Fibroblast of skin of right biceps (primary cell): ENCODE measurements around the gene ABCC10.
"Not testable (repeated sequence)": the region's sequence is repeated elsewhere in the genome, so short reads cannot be mapped to it uniquely, and the experiment has no call there.

Experiments
- DNase-seq: peaks from one replicate; pipeline ENCODE4 v3.0.0-alpha.2; 2013

Gene ABCC10

DNA sequence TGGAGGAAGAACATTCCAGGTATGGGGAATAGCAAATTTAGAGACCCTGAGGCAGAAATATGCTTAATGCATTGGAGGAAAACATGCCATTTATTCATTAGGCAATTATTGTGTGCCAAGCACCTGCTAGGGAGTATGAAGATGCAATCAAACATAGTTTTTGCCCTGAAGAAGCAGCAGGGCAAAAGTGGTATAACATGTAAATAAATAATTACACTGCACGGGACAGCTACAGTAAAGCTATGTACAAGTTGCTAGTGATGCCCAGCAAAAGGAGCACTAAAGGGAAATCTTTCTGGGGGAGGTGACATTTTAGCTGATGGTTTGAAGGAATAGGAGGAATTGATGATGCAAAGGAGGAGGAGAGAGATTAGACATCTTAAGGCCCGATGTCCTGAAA is 49.4 kb downstream of the ABCC10 start:
- DNase-seq, result no peak

DNA sequence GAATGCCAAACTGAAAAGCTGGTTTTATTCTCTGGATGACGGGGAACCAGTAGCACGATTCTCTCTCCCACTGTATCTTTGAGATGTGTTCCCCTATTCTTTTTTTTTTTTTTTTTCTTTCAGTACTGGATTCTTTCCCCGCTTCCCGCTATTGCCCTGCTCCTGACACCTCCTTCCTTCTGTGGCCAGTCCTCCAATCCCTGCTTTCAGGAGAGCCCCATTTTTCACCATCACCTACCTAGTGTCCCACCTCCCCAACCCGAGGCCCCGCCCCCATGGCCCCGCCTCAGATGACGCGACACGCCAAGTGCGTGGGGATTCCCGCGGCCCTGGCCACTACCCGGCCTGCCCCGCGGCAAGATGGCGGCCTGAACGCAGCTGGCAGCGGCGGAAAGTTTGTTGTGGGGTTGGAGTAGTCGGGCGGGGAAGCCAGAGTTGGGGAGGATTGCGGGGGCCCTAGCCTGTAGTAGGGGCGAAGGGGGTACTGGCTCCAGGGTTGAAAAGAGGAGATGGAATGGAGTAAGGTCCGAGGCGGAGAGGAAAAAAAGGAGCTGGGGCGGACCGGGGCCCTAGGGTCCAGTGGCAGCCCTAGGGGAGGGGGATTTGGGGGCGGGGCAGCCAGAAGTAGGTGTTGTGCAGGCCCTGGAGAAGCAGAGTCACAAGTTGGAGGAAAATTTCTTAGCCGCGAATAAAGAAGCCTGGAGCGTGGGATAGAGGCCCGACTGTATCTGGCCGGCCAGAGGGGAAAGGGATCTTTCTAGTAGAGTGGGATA is 50.1 kb downstream of the ABCC10 start, which contains the start of gene TJAP1:
Gene TJAP1 (plus strand): TSS at position 336 of the 773 bp plus-strand sequence. CDS start 21,432 bp downstream, outside the sequence.
- peak; percentile 87 for DNase-seq

DNA sequence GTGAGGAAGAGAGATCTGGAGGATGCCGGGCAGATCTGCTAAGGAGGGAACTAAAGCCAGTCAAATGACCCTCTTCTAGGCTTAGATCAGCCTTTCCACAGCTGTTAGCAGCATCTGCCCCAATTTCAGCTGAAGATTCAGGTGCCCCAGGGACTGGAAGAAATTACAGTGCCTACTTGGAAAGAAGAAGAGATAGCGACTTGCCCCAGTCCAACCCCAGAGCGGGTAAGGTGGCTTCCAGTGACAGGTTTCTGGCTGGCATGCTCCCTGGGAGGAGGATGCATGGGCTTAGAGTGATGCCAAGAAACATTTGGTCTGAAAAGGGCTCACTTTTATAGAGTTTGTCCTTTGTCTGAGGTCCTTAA is 50.6 kb downstream of the ABCC10 start:
- DNase-seq, result no peak

DNA sequence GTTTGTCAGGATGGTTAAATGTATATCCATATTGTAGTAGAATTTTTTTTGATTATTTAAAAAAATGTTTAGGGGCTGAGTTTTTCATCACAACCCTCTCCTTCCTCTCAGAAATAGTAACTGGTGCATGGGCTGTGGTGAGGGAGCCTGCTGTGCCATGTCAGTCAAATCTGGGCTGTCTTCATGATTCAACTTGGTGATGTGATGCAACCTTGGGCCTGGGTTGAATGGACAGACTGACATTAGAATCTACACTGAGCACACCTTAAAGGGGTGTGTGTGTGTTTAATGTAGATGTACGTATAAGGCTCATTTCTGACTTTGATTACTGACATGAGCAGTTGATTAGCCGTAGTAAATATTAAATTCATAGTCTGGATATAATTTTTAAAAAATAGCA is 53.7 kb downstream of the ABCC10 start:
- peak; percentile 14 for DNase-seq

DNA sequence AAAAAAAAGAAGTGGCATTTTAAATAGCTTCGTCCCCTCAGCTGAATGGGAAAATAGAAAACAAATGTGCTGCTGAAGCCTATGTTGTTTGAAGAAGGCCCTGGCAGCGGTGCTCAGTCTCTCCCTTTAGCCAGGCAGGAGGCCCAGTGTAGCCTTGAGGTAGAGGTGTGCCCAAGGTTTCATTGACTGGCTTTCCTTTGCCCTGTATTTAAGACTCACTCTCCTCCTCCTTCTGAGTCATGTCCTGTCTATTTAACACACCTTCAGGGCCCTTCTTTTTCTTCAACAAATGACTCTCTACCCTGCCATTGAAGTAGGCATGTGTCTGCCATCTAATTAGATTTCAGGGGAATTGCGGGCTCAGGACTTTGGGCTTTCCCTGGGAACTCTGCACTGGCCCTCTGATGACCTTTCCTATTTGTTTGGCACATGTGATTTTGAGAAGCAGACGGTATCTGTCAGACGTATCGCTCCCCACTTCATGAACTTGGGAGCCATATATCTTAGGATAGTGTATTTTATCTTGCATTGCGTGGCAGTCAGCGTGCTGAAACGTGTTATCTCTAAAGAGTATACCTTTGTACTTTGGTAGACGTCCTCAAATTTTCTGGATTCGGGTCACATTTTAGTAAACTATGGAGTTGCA is 54.4 kb downstream of the ABCC10 start:
- DNase-seq, result no peak

DNA sequence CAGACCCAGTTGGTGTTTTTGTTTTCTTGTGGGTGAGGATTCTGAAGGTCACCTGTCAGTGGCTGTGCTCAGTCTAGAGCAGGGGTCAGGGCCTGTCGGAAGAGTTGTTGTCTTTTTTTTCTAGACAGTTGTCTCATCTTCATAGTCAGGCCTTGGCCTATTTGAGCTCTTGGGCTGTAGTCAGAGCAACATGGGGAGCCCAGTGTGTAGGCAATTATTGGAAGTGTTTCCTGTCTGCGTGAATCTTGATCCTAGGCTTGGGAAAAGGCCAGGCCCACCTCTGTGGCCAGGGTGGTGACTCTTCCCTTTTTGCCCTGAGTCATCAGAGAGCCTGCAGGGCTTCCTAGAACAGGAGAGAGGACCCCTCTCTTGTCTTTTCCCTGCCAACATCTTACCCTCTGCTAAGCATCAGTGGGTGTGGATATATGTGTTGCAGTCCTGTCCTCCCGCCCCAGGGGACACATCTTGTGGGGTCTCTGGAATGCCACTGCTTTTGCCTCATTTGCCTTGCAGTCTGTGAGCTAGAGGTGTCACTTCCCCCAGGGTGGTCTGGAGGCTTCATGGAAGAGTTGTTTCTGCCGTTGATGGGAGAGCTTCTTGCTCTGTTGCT is 61.4 kb downstream of the ABCC10 start:
- DNase-seq, result peak; percentile 43

DNA sequence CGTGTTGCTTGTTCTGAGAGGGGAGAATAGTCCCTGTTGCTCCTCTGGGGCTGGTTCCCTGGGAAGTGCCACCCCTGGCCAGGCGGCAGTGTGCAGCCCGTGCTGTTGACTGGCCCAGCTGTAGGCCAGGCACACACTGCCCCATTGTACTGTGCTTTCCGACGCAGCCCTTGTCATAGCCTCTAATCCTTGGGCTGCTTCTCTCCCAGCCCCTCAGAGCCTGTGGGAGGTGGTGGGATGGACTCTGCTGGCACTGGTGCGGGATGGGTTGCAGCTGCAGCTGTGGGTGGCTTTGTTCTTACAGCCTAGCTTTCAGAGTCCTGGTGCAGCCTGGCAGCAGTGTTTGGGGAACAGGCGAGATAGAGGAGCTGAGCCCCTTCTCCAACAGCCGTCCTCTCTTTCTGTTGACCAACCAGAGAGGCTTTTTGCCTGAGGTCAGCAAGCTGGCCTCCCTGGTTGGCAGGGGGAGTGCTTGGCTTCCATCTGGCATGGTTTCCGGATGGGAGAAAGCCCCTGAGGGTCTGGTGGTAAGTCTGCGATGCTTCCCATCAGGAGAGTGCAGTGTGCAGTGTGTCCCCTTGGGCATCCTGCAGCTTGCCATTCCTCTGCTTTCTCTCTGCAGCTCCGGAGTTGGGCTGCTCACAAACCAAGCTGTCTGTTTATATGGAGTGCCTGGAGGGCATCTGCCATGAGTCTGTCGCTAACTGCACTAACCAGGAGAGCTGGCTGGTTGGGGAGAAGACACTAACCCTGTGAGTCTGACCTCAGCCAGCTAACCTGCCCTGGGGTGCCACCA is 62.1 kb downstream of the ABCC10 start:
- no peak for DNase-seq

DNA sequence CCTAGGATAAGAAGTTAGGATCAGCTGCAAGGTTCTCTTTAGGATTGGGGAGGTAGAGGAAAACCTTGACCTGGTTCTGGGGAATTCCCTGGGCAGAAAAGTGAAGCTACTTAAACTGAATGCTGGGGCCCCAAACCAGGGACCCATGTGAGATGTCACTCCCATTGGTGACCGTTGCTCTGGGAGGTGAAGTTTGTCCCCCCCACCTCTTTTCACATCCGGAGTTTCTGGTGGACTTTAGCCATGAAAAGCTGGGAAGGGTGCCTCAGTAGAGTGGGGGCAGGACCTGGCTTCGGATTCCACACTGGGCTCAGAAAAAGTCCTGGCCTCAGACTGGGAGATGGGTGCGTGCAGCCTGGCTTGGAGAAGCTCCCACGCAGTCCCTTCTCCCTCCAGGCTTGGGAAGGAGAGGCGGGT is 63.2 kb downstream of the ABCC10 start:
- no peak for DNase-seq

DNA sequence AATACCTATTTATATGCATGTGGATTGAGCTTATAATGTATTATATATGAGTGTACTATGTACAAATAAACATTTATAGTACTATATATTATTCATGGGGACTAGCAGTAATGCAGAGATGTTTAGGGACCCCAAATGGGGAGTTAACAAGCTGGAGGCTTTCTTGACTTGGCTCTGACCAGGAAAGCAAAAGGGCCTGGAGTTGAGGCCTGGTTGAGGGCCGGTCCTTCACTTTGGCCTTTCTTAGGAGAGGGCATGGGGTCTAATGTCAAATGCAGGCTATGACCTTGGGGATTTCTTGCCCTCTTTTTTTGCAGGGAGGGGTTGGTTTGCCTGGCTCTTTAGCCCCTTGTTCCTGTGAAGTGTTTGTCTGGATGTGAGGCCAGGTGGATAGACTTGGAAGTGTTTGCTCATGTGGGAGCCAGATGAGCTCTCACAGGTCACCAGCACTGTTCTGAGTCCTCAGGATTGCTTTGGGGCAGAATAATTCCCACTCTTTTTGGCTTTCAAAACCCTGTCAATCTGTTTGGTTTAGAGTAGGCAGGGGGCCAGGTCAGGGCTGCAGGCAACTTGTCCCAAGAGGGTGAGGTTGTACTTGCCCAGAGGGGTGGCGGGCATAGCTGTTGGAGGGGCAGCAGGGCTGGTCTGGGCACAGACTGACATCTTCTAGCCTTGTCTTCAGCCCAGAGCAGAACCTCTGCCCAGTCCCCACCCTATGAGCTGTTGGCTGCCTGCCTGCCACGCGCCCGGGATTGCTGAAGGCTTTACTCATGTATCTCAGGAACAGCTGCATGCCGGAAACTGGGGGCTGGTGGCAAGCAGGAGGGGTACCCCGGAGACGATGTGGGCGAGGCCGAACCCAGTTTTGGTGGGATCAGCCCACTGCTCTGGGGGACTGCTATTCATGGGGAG is 64.7 kb downstream of the ABCC10 start:
- DNase-seq, result peak; percentile 74

DNA sequence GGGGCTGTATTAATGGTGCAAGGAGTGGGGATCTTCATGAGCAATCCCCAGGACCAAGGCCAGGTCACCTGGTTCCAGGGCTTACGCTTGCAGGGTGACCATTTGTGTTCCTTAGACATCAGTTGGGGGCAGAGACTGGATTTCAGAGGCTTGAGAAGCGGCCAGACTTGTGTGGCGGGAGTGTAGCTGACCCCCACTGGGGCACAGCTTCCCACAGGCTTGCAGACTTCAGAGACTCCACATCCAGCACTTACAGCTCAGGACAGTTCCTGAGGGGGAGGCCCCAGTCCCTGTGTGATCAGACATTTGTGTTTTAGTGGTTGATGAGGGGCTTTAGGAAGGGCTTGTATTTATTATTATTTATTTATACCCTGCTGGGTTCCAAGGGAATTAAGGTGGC is 65.3 kb downstream of the ABCC10 start:
- DNase-seq, result peak; percentile 10

DNA sequence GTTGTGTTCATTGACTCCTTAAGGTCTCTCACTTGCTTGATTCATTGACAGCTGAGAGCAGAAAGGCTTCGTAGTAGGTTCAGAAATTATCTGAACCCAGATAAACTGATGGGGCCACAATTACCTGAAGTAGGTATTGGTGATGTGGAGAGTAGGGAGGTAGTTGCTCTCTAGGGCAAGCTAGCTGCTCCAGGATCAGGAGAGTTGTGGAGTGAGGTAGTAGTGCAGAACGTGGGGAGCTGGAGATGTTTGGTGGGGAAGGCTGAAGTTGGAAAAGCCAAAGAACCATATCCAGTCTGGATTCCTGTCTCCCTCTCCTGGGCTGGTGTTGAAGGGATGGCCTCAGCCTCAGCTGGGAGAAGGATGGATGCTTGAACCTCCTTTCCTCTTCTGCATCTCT is 65.9 kb downstream of the ABCC10 start:
- DNase-seq, result no peak

DNA sequence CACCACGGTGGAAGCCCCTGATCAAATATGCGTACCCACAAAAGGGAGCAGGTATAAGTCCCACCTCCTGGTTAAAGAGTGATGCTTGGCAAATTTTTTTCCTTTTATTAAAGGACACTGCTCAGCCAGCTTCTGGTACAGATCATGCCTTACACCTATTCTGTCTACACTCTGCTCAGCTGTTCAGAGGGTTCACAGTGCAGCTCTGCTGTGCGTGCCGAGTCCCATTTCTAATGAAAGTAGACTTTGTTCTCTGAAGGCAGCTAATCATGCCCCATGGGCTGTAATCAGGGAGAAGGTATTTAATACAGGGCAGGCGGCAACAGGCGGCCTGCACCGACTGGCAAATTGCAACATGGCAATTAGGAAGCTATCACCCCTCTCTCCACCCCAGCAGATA is 66.5 kb downstream of the ABCC10 start:
- no peak for DNase-seq

DNA sequence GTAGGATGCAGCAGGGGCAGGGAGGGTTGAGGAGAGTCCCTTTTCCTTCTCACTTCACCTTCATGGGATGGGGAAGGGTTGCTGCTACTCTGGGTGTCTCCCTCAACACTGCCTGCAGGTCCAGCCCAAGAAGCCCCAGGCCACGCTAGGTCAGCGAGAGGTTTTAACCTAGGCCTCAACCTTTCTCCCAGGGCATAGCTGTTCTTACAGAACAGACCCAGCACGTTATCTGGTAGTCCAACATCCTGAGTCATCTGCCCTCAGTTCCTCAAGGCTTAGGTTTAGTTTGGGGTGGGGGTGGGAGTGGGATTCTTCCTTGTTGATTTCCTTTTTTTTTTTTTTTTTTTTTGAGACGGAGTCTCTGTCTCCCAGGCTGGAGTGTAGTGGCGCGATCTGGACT is 67.0 kb downstream of the ABCC10 start:
- no peak for DNase-seq

DNA sequence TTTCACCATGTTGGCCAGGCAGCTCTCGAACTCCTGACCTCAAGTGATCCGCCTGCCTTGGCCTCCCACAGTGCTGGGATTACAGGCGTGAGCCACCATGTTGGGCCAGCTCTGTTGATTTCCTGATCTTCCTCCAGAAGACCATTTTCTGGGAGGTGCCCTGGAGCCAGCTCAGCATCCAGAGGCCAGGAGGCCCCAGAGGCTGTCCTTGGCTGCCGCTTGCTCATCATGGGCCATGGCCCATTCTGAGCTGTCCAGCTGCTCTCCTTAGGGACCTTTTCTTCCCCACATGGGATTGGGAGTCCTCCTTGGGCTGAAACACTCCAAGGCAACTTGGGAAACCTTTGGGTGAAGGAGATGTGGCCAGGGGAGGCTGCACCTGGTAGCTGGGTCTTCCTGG is 67.4 kb downstream of the ABCC10 start:
- DNase-seq, result no peak

DNA sequence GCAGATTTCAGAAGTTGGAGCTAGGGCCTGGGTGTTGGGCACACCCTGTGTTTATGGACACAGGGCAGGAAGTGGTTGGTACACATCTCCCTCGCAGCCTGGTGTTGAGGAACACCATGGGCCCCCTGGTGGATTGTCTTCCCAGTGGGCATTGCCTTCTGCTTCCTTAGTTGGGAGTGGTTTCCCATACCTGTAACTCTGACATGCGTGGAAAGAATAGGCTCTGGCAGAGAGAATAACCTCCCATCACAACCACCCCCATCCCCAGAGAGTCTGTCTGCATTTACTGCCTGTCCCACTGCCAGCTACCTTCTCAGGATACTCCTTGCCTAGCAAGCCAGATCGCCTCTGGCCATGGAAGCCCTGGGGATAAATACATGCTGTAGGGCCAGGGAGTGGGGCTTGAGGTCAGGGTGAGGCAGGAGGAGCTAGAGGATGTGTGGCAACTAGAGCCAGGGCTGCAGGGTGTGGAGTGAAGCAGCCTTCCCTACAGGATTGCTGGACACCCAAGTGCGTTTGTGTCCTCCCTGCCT is 68.1 kb downstream of the ABCC10 start:
- DNase-seq, result no peak

DNA sequence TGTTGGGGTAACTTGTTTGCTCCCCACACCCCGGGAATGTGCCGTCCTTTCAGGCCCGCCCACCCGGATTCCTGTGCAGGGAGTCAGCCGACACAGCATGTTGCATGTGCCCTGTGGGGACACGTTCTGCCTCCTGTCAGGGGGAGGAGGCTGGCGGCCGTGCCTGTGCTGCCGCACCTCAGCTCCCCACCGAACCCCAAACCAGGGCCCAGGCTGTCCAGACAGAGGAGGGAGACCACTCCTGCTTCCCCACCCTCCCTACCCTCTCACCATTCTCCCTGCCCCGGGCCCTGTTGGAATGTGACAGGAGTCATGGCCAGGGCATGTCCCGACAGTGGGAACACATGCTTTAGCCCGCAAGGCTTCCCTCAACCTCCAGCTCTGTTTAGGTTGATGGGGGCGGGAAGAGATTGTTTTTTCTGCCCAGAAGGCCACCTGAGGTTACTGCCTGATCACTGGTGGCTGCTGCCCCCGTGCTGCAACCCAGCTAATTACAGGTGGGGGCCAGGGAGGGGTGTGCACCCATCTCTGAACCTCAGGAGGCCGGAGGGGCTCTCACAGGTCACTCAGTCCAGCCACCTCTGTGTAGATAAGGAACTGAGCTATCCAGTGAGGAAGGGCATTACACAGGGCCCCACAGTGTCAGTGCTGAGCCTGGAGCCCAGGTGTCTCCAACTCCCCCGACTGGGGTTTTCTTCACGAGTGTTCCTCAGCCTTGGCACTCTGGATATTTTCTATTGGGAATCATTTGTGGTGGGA is 69.2 kb downstream of the ABCC10 start:
- peak; percentile 62 for DNase-seq

DNA sequence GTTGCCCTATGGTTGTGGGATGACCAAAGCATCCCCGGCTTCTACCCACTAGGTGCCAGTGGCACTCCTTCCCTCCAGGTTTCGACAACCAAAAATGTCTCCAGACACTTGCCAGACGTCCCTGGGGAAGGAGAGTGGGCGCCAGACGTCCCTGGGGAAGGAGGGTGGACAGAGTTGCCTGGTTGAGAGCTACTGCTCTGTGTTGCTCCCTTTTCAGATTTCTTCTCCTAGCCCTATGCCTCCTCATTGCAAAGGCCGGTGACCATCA is 69.7 kb downstream of the ABCC10 start:
- DNase-seq, result no peak

DNA sequence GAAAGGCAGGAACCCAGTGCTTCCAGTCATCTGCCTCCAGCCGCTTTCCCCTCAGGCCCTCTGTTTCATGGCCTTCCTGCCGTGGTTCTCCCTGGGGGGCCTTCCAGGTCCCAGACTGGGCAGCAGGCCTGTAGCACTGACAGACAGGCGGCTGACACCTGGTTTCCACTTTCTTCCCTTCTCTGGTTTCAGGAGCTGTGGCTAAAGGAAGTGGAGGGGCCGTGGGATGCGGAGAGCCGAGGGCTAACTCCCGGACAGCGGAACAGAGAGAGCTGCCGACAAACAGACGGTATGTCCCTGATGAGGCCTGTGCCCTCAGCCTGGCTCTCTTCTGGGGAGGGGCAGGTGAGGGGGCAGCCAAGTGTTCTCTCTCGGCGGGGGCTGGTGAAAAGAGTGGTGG is 70.3 kb downstream of the ABCC10 start:
- DNase-seq, result no peak

DNA sequence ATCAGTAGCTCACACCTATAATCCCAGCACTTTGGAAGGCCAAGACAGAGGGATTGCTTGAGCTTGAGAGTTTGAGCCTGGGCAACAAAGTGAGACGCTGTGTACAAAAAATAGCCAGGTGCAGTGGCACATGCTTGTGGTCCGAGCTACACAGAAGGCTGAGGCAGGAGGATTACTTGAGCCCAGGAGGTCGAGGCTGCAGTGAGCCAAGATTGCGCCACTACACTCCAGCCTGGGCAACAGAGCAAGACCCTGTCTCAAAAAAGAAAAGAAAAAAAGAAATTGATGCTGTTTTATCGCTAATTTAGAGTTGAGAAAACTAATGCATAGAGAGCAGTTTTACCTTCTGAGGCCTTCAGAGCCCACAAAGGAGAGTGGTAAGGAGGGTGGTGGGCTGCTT is 71.0 kb downstream of the ABCC10 start:
- DNase-seq, result not testable (repeated sequence)

DNA sequence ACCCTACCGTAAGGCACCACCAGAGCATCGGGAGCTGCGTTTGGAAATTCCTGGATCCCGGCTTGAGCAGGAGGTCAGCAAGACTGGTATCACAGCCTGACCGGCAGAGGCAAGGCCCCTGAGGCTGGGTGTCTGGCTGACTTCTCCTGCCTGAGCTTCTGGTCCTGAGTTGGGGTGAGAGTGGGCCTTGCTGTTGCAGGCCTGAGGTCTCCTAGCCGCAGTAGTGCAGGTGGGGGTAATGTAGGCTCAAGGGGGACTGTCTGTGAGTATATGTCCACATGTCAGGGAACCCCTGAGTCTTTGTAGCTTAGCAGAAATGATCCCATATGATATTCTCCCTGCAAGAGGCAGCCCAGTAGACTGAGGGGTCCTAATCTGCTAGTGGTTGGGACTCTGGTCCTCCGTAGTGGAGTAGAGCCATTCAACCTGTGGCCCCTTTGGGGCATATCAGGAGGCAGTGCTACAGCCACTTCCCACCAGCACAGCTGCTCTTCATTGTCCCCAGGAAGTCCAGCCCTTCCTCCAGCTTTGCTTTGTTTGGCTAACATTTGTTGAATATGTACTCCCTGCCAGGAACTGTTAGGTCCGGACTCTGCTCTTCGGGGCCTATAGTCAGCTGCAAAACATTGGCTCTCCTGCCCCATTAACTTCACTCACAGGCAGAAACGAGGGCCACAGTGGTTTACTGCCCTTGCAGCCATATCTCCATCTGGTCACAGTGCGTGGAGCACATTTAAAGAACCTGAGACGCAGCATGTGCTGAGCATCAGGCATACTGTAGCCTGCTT is 71.9 kb downstream of the ABCC10 start:
- no peak for DNase-seq
